Fibroblast of lung (primary cell): ENCODE measurements around the gene PPP1R14B. TPM values are rescaled to one million over a fixed set of nuclear protein-coding genes. Genes with fewer than 3 reads are reported as not detected.

Experiments used
- DNase-seq, 2 donors: peaks; one replicate each; pipeline versions ENCODE4 v3.0.0 to v3.0.0-alpha.2; 2010; ENCODE audit warnings: low read depth in 2 of 2
- H2AFZ ChIP-seq: 2 replicates; pipeline ENCODE4 v1.5.1; 2012; ENCODE audit warnings: low read length, control low read depth, inconsistent platforms
- H3K27ac ChIP-seq: 2 replicates; pipeline ENCODE4 v1.5.1; 2011; ENCODE audit warnings: low read length, control low read depth; ENCODE audit not compliant: insufficient read depth
- H3K27me3 ChIP-seq: 2 replicates; pipeline ENCODE4 v1.5.1; 2011; ENCODE audit warnings: mild to moderate bottlenecking, low read length; ENCODE audit not compliant: control insufficient read depth, insufficient read depth
- H3K36me3 ChIP-seq: 2 replicates; pipeline ENCODE4 v1.5.1; 2011; ENCODE audit warnings: low read length; ENCODE audit not compliant: control insufficient read depth, insufficient read depth
- H3K4me1 ChIP-seq: 2 replicates; pipeline ENCODE4 v1.5.1; 2011; ENCODE audit warnings: low read length; ENCODE audit not compliant: control insufficient read depth, insufficient read depth; ENCODE audit errors: extremely low read depth
- H3K4me2 ChIP-seq: 2 replicates; pipeline ENCODE4 v1.5.1; 2011; ENCODE audit warnings: low read length, control low read depth; ENCODE audit not compliant: insufficient read depth; ENCODE audit errors: extremely low read depth
- H3K4me3 ChIP-seq, 4 experiments: fragments of 200-600 bp in 1 of 4; sonication (generic) in 1 of 4; replicated peaks in 1 of 4; 2 replicates each; pipeline ENCODE4 v1.5.1; 2011 to 2016; ENCODE audit warnings: low read length in 4 of 4, low read depth in 3 of 4, mild to moderate bottlenecking in 3 of 4, control low read depth in 2 of 4, inconsistent platforms in 1 of 4, mixed read lengths in 1 of 4; ENCODE audit not compliant: insufficient read depth in 1 of 4; ENCODE audit errors: control extremely low read depth in 1 of 4
- H3K79me2 ChIP-seq: 2 replicates; pipeline ENCODE4 v1.5.1; 2012; ENCODE audit warnings: mild to moderate bottlenecking, low read length, inconsistent platforms; ENCODE audit not compliant: control insufficient read depth, insufficient read depth
- H3K9ac ChIP-seq: 2 replicates; pipeline ENCODE4 v1.5.1; 2011; ENCODE audit warnings: mild to moderate bottlenecking, low read length, control low read depth; ENCODE audit not compliant: insufficient read depth
- H3K9me3 ChIP-seq: 2 replicates; pipeline ENCODE4 v1.5.1; 2012; ENCODE audit warnings: low read depth, low read length; ENCODE audit not compliant: control insufficient read depth, insufficient read depth
- H4K20me1 ChIP-seq: 2 replicates; pipeline ENCODE4 v1.5.1; 2011; ENCODE audit warnings: low read length; ENCODE audit not compliant: control insufficient read depth, insufficient read depth; ENCODE audit errors: extremely low read depth
- EZH2 ChIP-seq: IDR thresholded peaks from 2 replicates; pipeline ENCODE4 v1.5.1; 2012; ENCODE audit warnings: low read length, control low read depth, mild to moderate bottlenecking; ENCODE audit errors: missing control alignments
- polyA plus RNA-seq, 2 donors: library from polyadenylated mRNA; depleted of rRNA in 1 of 2; stranded (reverse) in 1 of 2; unstranded in 1 of 2; fragments of >200 nt; gene quantifications; 2 replicates each; pipeline ENCODE4 v1.2.1, GENCODE V29; 2011 to 2012; ENCODE audit warnings: missing spikeins in 1 of 2
- total RNA-seq: library from RNA; depleted of rRNA; stranded (reverse); fragments of >200 nt; gene quantifications from 2 replicates; pipeline ENCODE4 v1.2.1, GENCODE V29; 2014
- TF ChIP-seq, protein P1 (sequence below), 2 donors: IDR thresholded peaks in 1 of 2; conservative IDR thresholded peaks in 1 of 2; 1 replicate in 1 of 2; 2 replicates in 1 of 2; pipeline ENCODE4 v1.5.1; 2011 to 2012; ENCODE audit warnings: low read length in 2 of 2, control low read depth in 1 of 2, inconsistent platforms in 1 of 2, low read depth in 1 of 2, mild to moderate bottlenecking in 1 of 2

The PPP1R14B gene
- total and polyA plus RNA-seq, 2 donors (not counting 1 experiment from before 2014, with no cell fraction given) = 107 to 122 TPM

DNA sequence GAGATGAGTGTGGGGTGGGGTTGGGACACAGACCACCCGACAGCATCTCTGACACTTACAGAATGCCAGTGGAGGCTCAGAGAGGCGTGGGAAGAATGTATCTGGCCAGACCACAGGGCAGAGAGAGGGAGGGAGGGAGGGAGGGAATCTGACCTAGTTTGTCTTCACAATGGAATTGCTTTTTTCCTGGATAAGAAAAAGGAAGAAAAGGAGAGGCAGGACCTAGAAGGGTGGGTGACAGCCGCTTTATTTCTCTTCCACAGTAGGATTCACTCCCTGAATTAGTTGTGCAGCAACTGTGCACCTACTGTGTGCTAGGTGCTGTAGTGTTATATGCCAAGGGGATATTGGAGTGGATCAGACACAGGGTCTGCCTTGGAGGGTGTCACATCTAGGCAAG lies 48.0 kb upstream of the PPP1R14B start:
- no peaks in the 10 kb centered on the region for H3K4me1 ChIP-seq
- no peaks in the 10 kb centered on the region for H3K9me3 ChIP-seq
- H3K27ac ChIP-seq = no peak overlapping the region
- H3K36me3 ChIP-seq = no peaks in the 10 kb centered on the region
- H3K27me3 ChIP-seq = peaks cover 73% of the 10 kb centered on the region
- H3K4me3 ChIP-seq = no peak overlapping the region
- no peak overlapping the region for H3K4me2 ChIP-seq
- H4K20me1 ChIP-seq = no peaks in the 10 kb centered on the region
- peak in 1 of 2 donors; percentile 44 for DNase-seq
- H3K9ac ChIP-seq = no peak overlapping the region
- H2AFZ ChIP-seq = no peak overlapping the region
- TF ChIP-seq EZH2 = peak; percentile 65
- TF ChIP-seq, protein P1, sequence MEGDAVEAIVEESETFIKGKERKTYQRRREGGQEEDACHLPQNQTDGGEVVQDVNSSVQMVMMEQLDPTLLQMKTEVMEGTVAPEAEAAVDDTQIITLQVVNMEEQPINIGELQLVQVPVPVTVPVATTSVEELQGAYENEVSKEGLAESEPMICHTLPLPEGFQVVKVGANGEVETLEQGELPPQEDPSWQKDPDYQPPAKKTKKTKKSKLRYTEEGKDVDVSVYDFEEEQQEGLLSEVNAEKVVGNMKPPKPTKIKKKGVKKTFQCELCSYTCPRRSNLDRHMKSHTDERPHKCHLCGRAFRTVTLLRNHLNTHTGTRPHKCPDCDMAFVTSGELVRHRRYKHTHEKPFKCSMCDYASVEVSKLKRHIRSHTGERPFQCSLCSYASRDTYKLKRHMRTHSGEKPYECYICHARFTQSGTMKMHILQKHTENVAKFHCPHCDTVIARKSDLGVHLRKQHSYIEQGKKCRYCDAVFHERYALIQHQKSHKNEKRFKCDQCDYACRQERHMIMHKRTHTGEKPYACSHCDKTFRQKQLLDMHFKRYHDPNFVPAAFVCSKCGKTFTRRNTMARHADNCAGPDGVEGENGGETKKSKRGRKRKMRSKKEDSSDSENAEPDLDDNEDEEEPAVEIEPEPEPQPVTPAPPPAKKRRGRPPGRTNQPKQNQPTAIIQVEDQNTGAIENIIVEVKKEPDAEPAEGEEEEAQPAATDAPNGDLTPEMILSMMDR (conservative IDR thresholded peaks at IDR 0.05 in 1 of 2, IDR thresholded peaks at IDR 0.05 in 1 of 2; ENCODE audit: low read depth in 1 of 2, low read length in 2 of 2) = no peak
- H3K79me2 ChIP-seq = no peaks in the 10 kb centered on the region

DNA sequence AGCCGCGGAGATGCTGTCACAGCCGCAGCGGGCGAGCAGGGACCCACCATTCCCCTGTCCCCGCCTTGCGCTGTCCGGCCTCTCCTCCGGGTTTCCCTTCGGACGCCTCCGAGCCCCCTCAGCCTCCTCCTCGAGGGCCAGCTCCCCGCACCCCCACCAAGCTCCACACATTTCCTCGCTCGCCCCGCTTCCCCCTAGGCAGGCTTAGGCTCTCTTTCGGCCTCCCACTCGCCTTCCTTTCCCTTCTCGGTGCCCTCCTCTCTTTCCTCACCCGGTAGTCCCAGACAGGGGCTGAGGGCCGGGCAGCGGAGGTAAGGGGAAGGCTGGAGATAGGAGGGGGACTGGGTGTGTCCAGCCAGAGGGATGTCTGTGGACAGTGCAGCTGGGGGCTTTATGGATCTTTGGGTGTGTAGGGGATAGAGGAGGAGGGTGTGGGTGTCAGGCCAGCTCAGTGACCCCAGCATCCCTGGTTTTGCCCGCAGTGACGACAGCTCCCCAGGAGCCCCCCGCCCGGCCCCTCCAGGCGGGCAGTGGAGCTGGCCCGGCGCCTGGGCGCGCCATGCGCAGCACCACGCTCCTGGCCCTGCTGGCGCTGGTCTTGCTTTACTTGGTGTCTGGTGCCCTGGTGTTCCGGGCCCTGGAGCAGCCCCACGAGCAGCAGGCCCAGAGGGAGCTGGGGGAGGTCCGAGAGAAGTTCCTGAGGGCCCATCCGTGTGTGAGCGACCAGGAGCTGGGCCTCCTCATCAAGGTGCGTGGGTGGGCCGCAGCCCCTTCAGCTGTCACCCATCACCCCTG lies 45.9 kb upstream of the PPP1R14B start:
- no peaks in the 10 kb centered on the region for H3K9me3 ChIP-seq
- no peak overlapping the region for H3K27ac ChIP-seq
- H3K9ac ChIP-seq = no peak overlapping the region
- DNase-seq = no peak
- H3K4me1 ChIP-seq = no peaks in the 10 kb centered on the region
- H4K20me1 ChIP-seq = no peaks in the 10 kb centered on the region
- no peak overlapping the region for H2AFZ ChIP-seq
- H3K36me3 ChIP-seq = no peaks in the 10 kb centered on the region
- TF ChIP-seq, protein P1 (conservative IDR thresholded peaks at IDR 0.05 in 1 of 2, IDR thresholded peaks at IDR 0.05 in 1 of 2; ENCODE audit: low read depth in 1 of 2, low read length in 2 of 2) = no peak
- peak; percentile 45 for TF ChIP-seq EZH2
- peaks cover 58% of the 10 kb centered on the region for H3K27me3 ChIP-seq
- peak overlapping the region; percentile 51 for H3K4me2 ChIP-seq
- H3K4me3 ChIP-seq = peak overlapping the region in 1 of 4 experiments; percentile 30
- H3K79me2 ChIP-seq = no peaks in the 10 kb centered on the region

DNA sequence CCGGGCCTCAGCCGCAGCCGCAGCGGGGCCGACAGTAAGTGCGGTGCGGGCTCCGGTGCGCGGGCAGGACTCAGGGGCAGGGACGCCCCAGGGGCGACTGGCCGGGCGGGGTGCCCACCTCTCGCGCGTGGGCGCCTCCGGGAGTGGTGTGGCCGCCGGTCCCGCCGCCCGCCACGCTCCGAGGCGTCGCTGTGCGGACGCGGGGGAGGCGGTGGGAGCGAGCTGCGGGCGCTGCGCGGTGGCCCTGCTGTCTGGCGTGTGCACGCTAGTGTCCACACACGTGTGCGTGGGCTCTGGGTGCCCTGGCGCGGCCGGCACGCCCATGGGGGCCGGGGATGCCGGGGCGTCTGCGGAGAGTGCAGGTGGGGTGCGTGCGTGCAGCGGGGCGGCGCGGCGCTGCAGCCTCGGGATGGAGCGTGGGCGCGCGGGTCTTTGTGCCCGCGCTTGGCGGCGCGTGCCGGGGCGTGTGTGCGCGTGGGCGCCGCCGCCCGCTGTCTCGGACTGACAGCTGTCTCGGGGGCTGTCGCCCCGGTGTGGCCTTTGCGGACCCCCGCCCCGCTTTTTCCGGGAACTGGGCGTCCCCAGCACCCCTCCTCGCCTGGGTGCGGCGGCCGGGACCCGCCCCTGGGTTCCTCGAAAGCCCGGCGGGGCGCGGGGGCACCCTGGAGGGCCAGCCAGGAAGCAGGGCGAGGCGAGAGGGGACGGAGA lies 45.2 kb upstream of the PPP1R14B start:
- TF ChIP-seq, protein P1 (conservative IDR thresholded peaks at IDR 0.05 in 1 of 2, IDR thresholded peaks at IDR 0.05 in 1 of 2; ENCODE audit: low read depth in 1 of 2, low read length in 2 of 2) = no peak
- peak; percentile 89 for TF ChIP-seq EZH2
- H4K20me1 ChIP-seq = no peaks in the 10 kb centered on the region
- no peak for DNase-seq
- H3K9me3 ChIP-seq = no peaks in the 10 kb centered on the region
- no peaks in the 10 kb centered on the region for H3K36me3 ChIP-seq
- H3K4me3 ChIP-seq = peak overlapping the region in 1 of 4 experiments; percentile 30
- no peak overlapping the region for H3K9ac ChIP-seq
- H2AFZ ChIP-seq = no peak overlapping the region
- peaks cover 50% of the 10 kb centered on the region for H3K27me3 ChIP-seq
- no peak overlapping the region for H3K27ac ChIP-seq
- peak overlapping the region; percentile 51 for H3K4me2 ChIP-seq
- H3K79me2 ChIP-seq = no peaks in the 10 kb centered on the region
- H3K4me1 ChIP-seq = no peaks in the 10 kb centered on the region
